22Rv1 (cell line): ENCODE results near the gene YY1AP1.

Experiments
- H3K27ac ChIP-seq: fragments of 450-650 bp; 2 replicates; pipeline ENCODE4 v1.5.1; 2017
- ZFX ChIP-seq: fragments of 450-650 bp; IDR thresholded peaks from 2 replicates; pipeline ENCODE4 v1.6.1; 2017; ENCODE audit warnings: antibody characterized with exemption, borderline replicate concordance
- TF ChIP-seq, protein P1 (sequence below): fragments of 450-650 bp; IDR thresholded peaks from 2 replicates; pipeline ENCODE4 v1.5.1; 2017; ENCODE audit warnings: mild to moderate bottlenecking

The YY1AP1 gene

DNA sequence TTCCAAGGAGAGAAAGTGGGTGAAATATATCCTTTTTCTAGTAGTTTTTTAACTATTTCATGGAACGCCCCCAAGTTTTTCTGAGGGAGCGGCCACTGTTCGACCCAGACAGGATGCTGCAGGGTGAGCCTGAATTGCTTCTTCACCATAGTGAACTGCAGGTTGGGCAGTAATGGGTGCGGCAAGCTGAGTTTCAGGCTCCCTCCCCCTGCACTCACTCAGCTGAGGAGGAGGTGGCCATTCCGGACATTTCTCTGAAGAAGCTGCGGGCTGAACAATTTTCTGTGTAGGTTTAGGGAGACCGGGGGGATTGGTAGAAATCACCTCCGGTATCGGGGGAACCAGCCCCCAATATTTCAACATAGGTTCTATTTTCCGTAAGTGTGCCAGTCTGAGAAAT, 8.5 kb upstream of the YY1AP1 start:
- TF ChIP-seq, protein P1, sequence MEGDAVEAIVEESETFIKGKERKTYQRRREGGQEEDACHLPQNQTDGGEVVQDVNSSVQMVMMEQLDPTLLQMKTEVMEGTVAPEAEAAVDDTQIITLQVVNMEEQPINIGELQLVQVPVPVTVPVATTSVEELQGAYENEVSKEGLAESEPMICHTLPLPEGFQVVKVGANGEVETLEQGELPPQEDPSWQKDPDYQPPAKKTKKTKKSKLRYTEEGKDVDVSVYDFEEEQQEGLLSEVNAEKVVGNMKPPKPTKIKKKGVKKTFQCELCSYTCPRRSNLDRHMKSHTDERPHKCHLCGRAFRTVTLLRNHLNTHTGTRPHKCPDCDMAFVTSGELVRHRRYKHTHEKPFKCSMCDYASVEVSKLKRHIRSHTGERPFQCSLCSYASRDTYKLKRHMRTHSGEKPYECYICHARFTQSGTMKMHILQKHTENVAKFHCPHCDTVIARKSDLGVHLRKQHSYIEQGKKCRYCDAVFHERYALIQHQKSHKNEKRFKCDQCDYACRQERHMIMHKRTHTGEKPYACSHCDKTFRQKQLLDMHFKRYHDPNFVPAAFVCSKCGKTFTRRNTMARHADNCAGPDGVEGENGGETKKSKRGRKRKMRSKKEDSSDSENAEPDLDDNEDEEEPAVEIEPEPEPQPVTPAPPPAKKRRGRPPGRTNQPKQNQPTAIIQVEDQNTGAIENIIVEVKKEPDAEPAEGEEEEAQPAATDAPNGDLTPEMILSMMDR: no peak
- TF ChIP-seq ZFX: no peak
- no peak overlapping the region for H3K27ac ChIP-seq

DNA sequence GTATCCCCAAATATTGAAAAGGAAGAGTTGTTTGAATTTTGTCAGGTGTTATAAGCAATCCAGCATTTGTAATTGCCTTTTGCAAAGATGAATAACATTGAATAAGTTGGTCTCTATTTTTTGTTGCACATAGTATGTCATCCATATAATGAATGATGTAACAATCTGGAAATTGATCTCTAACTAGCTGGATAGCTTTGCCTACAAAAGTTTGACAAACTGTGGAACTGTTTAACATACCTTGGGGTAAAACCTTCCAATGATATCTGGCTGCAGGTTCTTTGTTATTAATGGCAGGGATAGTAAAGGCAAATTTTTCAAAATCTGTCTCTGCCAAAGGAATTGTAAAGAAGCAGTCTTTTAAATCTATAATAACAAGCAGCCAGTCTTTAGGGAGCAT, 8.0 kb upstream of the YY1AP1 start:
- H3K27ac ChIP-seq: no peak overlapping the region
- TF ChIP-seq, protein P1: no peak
- TF ChIP-seq ZFX: no peak

DNA sequence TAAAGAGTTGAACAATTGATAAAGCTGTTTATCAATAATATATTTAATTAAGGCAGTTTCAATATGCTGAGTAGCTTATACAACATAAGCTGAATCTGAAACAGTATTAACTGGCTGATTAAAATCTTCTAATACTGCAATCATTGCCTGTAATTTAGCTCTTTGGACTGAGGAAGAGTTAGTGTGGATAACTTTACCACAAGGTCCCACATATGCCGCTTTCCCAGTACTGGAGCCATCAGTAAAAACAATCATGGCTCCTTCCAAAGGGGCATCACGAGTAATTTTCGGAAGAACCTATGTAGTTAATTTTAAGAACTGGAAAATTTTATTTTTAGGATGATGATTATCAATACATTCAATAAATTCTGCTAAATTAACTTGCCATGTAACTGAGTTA, 7.0 kb upstream of the YY1AP1 start:
- H3K27ac ChIP-seq: no peak overlapping the region
- TF ChIP-seq, protein P1: no peak
- TF ChIP-seq ZFX: no peak

DNA sequence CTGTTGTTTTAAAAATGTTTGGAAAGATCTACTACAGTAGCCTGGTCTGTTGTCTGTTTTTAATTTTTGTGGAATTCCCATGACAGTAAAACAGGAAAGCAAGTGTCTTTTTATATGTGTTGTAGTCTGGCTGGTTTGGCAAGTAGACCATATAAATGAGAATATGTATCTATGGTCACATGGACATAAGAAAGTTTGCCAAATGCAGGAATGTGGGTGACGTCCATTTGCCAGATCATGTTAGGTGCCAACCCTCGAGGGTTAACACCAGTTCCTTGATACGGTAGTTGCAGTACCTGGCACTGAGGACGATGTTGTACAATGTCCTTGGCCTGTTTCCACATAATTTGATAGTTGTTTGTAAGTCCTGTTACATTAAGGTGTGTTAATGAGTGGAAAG, 6.5 kb upstream of the YY1AP1 start:
- TF ChIP-seq ZFX: no peak
- TF ChIP-seq, protein P1: no peak
- no peak overlapping the region for H3K27ac ChIP-seq

- no peak overlapping the region for H3K27ac ChIP-seq
- no peak for TF ChIP-seq ZFX
- TF ChIP-seq, protein P1: no peak
Observed at GRCh38 chr1:155694167-155694566, 5.6 kb upstream of the YY1AP1 start.

DNA sequence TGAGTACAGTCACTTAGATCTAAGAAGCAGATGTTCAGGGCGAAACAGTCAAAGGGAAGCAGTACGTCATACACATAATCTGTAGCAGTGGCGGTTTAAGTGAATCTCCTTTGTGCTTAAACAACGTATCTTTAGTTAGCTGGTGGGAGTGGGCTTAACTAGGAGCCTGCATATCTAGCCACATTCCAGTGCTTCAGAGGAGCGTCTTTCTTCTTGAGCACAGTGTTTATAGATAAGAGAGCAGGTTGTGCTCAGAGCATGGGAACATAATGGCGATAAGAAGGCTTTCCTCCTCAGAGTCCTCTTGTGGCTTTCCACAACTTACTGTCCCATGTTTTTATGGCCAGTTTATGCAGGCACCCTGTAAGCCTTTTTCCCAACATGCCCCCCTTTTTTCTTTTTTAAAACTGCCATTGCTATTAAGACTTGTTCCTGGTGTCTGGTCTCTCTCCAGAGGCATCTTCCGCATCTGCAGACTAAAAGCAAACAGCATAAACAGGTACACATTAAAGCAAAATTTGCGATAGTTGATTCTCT, 3.5 kb upstream of the YY1AP1 start:
- no peak for TF ChIP-seq ZFX
- TF ChIP-seq, protein P1: no peak
- no peak overlapping the region for H3K27ac ChIP-seq

DNA sequence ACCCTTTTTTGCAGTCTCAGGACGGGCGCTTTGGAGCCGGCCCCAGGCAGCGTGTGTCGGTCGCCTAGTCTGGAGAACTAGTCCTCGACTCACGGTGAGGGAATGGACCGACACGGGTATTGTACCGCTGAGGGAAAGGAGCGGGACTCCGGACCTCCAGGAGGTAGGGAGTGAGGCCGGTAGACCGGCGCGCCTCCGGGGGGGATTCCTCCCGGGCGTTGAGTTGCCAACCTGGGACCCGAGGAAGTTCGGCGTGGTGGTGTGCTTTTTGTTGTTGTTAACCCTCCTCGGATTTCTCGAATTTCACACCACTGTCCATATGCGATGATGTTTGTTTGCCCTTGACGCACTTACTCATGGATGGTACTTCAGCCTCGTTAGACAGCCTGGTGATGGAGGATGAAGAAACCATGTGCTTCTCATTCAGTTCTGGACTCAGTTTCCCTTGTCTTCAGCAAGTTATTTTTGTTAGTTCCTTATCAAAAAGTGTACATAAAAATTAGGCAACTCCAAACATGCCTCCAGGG, 570 bp upstream of the YY1AP1 start, which contains the start of gene DAP3:
TSS of gene DAP3 (plus strand) at position 11 of the 527 bp plus-strand sequence. CDS start 20,689 bp downstream, outside the sequence.
- H3K27ac ChIP-seq: peak within 1 kb of the TSS; percentile 84

- peak overlapping the region; percentile 84 for H3K27ac ChIP-seq
Observed at GRCh38 chr1:155687705-155688323, 760 bp downstream of the YY1AP1 start.
